ENCODE data around the gene KLHL29.

Gene KLHL29

GRCh38 chr2:23599667-23600066 is 214.7 kb downstream of the KLHL29 start:
- DNase-seq: no peak

GRCh38 chr2:23600346-23600745 is 215.4 kb downstream of the KLHL29 start:
- DNase-seq: no peak

GRCh38 chr2:23601301-23601965 is 216.5 kb downstream of the KLHL29 start:
- DNase-seq: no peak

GRCh38 chr2:23602116-23602515 is 217.1 kb downstream of the KLHL29 start:
- no peak for DNase-seq

- DNase-seq: no peak
These were observed 218.2 kb downstream of the KLHL29 start for GRCh38 chr2:23603156-23603555.

GRCh38 chr2:23603581-23603980 is 218.6 kb downstream of the KLHL29 start:
- no peak for DNase-seq

- DNase-seq: no peak
These were observed 219.8 kb downstream of the KLHL29 start for GRCh38 chr2:23604731-23605130.

GRCh38 chr2:23605236-23605635 is 220.3 kb downstream of the KLHL29 start:
- DNase-seq: no peak

- DNase-seq: no peak
These were observed 221.2 kb downstream of the KLHL29 start for GRCh38 chr2:23606196-23606595.

- no peak for DNase-seq
These were observed 222.0 kb downstream of the KLHL29 start for GRCh38 chr2:23606968-23607367.

- DNase-seq: no peak
These were observed 222.9 kb downstream of the KLHL29 start for GRCh38 chr2:23607925-23608324.

GRCh38 chr2:23609254-23609653 is 224.3 kb downstream of the KLHL29 start:
- no peak for DNase-seq

GRCh38 chr2:23611839-23612238 is 226.9 kb downstream of the KLHL29 start:
- no peak for DNase-seq

GRCh38 chr2:23614701-23615100 is 229.7 kb downstream of the KLHL29 start:
- no peak for DNase-seq

- no peak for DNase-seq
These were observed 230.4 kb downstream of the KLHL29 start for GRCh38 chr2:23615216-23616020.

GRCh38 chr2:23616630-23617029 is 231.7 kb downstream of the KLHL29 start:
- DNase-seq: no peak

GRCh38 chr2:23617167-23617810 is 232.3 kb downstream of the KLHL29 start:
- DNase-seq: no peak

GRCh38 chr2:23617811-23618215 is 232.8 kb downstream of the KLHL29 start:
- DNase-seq: no peak

GRCh38 chr2:23618265-23618664 is 233.3 kb downstream of the KLHL29 start:
- DNase-seq: no peak

GRCh38 chr2:23618794-23619530 is 234.0 kb downstream of the KLHL29 start:
- no peak for DNase-seq

GRCh38 chr2:23619941-23620340 is 235.0 kb downstream of the KLHL29 start:
- DNase-seq: no peak

GRCh38 chr2:23620841-23621341 is 235.9 kb downstream of the KLHL29 start:
- no peak for DNase-seq

GRCh38 chr2:23621616-23622015 is 236.6 kb downstream of the KLHL29 start:
- no peak for DNase-seq
